NCI-H2107 (cell line): ENCODE data around the gene S100A13.
"Not testable (repeated sequence)": the region's sequence is repeated elsewhere in the genome, so short reads cannot be mapped to it uniquely, and the experiment has no call there.

Experiments used
- DNase-seq: peaks from one replicate; lab custom pipeline; 2025; lab: John Stamatoyannopoulos, UW

S100A13 gene

DNA sequence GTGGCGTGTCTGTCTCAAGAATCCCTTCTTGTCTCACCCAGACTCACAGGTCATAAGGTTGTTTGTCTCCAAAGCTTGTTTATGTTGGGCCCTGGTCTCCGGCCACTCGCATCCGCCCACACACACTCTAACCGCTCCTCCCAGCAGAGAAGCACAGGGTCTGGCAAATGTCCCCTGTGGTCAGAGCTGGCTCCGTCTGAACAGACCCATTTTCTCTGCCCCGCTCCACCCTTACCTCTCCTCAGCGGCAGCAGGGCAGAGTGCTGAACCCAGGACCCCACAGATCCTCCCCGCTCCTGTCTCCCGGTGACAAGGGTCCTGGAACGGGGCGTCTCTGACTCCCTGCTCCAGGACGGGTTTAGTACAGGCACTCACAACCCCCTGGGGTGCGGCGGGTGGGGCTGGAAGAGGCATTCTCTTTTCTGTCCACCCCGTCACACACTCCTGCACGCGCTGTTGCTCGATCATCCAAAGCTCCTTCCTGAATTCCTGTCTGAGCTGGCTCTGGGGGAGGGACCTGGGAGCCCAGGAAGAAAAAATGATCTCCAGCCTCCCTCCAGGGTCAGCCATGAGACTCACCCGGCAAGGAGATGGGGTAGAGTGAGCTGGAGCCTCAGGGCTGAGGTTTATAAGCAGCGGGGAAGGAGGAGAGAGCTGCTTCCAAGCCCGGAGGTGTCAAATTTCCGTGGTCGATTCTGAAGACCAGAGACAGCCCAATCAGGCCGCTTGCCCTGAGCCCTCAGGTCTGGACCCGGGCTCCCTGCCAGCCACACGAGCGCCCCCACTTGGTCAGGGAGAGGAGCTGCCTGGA, at the start of gene S100A13:
Gene S100A13 (minus strand): TSS at position 602 of the 811 bp plus-strand sequence. CDS start 1,033 bp downstream, outside the sequence.
- DNase-seq: peak; percentile 95

DNA sequence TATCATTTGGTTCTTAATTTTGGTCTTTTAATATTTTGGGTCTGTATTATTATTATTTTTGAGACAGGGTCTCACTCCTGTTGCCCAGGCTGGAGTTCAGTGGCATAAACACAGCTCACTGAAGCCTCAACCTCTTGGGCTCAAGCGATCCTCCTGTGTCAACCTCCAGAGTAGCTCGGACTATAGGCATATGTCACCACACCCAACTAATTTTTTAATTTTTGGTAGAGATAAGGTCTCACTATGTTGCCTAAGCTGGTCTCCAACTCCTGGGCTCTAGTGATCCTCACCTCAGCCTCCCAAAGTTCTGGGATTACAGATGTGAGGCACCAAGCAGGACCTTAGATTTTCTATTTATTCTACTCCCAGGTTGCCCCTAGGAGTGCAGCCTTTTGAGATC, 46.2 kb upstream of the S100A13 start:
- DNase-seq: no peak

GRCh38 chr1:153671628-153672353, 44.5 kb upstream of the S100A13 start:
- not testable (repeated sequence) for DNase-seq

- DNase-seq: peak; percentile 99
Observed at GRCh38 chr1:153670859-153671627, 43.7 kb upstream of the S100A13 start, which contains the start of gene ILF2. Gene ILF2 (minus strand): TSS chr1:153670993. CDS start chr1:153670922, 71 bp downstream.

GRCh38 chr1:153670257-153670858, 43.1 kb upstream of the S100A13 start:
- no peak for DNase-seq

DNA sequence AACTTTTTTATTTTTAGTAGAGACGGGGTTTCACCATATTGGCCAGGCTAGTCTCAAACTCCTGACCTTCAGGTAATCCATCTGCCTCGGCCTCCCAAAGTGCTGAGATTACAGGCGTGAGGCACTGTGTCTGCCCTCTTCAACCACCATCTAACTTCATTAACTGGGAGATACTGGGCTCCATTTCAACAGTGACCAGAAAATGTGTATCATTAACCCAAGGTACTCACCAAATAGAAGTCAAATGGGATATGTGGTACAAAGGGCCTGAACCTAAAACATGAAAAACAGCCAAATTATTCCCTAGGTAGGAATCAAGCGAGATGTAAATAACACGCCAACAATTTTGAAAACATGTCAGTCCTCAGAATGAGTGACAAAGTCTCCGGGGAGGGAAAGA, 42.3 kb upstream of the S100A13 start:
- DNase-seq: no peak

GRCh38 chr1:153668672-153669071, 41.4 kb upstream of the S100A13 start:
- DNase-seq: not testable (repeated sequence)

DNA sequence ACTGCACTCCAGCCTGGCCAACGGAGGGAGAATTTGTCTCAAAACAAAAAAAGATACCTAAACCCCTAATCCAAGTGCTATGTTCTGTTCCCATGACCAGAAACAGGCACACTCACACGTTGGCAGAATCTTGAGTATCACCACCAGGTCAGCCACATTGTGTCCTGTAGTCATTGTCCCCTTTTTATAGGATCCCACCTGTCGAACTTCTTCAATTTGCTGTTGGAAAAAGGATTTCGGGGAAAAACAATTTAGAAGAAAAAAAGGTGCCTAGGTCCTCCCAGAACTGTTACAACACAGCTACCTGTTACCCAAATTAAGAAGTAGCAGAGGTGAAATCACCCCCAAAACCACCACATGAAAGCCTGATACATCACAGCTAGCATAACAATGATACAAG, 40.1 kb upstream of the S100A13 start:
- DNase-seq: no peak

GRCh38 chr1:153663211-153663610, 35.9 kb upstream of the S100A13 start:
- DNase-seq: no peak

DNA sequence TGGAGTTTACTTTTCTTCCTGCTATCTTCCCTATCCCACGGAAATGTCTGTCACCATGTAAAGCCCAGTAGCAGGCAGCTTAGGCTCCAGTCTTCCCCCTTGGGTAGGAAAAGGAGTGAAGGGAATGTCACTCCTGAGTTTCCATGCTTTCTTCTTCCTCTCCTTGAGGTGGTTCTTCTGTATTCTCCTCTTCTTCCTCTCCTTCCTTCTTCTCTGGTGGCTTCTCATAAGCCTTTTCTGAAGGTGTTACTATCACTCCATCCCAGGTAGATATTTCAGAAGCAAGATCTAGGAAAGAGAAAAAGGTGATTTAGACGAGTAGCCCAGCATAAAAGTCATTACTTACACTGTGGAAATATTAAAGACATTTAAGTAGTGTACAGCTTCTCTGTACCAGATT, 35.0 kb upstream of the S100A13 start:
- DNase-seq: no peak

- DNase-seq: no peak
Observed at GRCh38 chr1:153661111-153661708, 33.9 kb upstream of the S100A13 start.

DNA sequence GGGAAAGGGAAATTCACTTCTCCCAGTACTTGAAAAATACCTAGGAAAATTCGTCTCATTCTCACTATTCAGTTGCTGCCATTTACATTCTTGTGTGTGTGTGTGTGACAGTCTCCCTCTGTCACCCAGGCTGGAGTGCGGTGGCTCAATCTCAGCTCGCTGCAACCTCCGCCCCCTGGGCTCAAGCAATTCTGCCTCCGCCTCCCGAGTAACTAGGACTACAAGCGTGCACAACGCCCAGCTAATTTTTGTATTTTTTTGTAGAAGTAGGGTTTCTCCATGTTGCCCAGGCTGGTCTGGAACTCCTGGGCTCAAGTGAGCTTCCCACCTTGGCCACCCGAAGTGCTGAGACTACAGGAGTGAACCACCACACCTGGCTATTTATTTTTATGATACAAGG, 32.4 kb upstream of the S100A13 start:
- DNase-seq: no peak

DNA sequence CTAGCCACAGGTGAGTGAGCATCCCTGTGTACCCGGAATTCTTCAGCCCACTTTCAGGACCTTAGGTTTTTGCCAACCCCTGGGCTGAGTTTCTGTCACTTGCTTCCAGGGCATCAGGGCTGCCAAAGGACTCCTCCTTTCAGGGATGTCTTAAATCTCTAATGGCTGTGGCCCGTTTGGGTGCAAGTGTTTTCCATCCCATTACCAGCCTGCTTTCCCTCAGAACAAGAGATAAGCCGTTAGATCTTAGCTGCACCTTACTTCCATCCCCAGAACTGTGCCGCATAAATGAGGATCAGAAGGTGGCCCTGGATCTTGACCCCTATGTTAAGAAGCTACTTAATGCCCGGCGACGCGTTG, 31.9 kb upstream of the S100A13 start:
- DNase-seq: no peak

DNA sequence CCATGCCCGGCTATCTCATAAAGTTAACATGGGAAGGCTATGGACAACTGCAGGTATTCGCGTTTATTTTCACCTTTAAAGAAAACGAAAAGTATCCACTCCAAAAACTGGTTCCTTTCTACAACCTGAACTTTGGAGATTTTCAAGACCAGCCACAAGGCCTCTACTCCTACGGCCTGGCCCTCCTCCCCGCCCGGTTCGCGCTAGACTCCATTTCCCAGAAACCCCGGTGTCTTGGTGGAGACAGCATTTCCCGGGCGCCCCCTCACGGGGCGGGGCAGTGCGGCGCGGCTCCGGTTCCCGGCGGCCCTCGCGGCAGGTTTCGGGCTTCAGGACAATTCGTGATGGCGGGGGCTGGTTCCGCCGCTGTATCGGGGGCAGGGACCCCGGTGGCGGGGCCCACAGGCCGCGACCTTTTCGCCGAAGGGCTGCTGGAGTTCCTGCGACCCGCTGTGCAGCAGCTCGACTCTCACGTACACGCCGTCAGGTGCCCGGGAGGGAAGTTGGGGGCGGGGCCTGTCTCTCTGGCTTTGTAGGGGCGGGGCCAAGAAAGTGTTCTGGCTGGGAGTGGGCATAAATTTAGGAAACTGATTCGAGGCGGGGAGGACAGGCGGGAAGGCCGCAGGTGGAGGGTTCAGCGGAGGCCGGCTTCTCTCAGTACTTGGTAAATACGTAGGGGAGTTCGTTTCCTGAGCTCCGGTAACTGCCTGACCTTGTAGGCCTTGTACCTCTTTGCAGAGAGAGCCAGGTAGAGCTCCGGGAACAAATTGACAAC, 31.3 kb upstream of the S100A13 start, which contains the start of gene SNAPIN:
Gene SNAPIN (plus strand): TSS at position 304 of the 775 bp plus-strand sequence. CDS start 41 bp downstream, at position 345.
- DNase-seq: peak; percentile 89

GRCh38 chr1:153655333-153655732, 28.0 kb upstream of the S100A13 start:
- DNase-seq: no peak

- no peak for DNase-seq
Observed at GRCh38 chr1:153652805-153653500, 25.6 kb upstream of the S100A13 start.

GRCh38 chr1:153651771-153652170, 24.5 kb upstream of the S100A13 start:
- DNase-seq: no peak

- no peak for DNase-seq
Observed at GRCh38 chr1:153649863-153650235, 22.5 kb upstream of the S100A13 start.

GRCh38 chr1:153649137-153649862, 22.0 kb upstream of the S100A13 start:
- no peak for DNase-seq
